Stimulated activated CD4-positive, alpha-beta T cell treated with anti-CD3 and anti-CD28 coated beads, Interleukin-4, amount 100 ng/mL, for 48 hours (primary cell): Measurements from ENCODE around the gene WDR82.

Experiments used
- DNase-seq, 2 donors: peaks; one replicate each; pipeline ENCODE4 v3.0.0-alpha.2; 2020; ENCODE audit warnings: low read depth in 2 of 2

Gene WDR82

GRCh38 chr3:52222319-52223221 lies 55.9 kb downstream of the WDR82 start:
- DNase-seq, result no peak

DNA sequence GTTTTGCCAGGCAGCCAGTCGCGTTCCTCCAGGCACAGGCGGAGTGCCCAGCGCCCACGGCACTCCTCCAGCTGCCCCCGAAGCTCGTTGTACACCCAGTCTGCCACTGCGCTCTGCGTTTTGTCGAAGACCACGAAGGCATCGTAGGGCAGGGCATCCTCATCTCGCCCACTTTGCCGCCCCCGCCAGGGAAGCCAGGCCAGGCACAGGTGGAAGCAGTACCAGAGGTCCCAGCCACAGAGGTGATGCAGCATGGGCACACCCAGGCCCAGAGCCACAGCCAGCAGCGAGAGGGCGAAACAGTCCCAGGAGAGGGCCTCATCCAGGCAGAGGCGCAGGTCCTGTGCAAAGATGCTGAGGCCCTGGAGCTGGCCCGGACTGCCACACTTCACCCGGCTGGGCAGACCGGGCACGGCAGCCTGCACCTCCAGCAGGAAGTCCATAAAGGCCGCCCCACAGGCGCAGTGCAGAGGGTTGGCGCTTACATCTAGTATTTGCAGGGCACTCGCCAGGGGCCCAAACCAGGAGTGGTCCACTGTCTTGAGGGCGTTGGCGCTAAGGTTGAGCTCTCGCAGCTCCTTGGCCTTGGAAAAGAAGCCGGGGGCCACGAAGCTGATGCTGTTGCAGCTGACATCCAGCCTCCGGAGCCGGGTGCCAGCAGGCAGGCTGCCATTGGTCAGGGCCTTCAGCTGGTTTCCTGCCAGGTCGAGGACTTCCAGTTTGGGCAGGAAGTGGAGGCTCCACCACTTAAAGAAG lies 56.7 kb downstream of the WDR82 start:
- DNase-seq, result no peak

- DNase-seq, result no peak
Observed at GRCh38 chr3:52221141-52221562, 57.3 kb downstream of the WDR82 start.

- peak; percentile 87 to 96 for DNase-seq
Observed at GRCh38 chr3:52220380-52221026, 57.9 kb downstream of the WDR82 start.

GRCh38 chr3:52218937-52219650 lies 59.4 kb downstream of the WDR82 start:
- DNase-seq, result no peak

- DNase-seq, result no peak
Observed at GRCh38 chr3:52218454-52218853, 60.0 kb downstream of the WDR82 start.

- DNase-seq, result no peak
Observed at GRCh38 chr3:52218026-52218425, 60.4 kb downstream of the WDR82 start.

- no peak for DNase-seq
Observed at GRCh38 chr3:52217409-52217805, 61.0 kb downstream of the WDR82 start.

DNA sequence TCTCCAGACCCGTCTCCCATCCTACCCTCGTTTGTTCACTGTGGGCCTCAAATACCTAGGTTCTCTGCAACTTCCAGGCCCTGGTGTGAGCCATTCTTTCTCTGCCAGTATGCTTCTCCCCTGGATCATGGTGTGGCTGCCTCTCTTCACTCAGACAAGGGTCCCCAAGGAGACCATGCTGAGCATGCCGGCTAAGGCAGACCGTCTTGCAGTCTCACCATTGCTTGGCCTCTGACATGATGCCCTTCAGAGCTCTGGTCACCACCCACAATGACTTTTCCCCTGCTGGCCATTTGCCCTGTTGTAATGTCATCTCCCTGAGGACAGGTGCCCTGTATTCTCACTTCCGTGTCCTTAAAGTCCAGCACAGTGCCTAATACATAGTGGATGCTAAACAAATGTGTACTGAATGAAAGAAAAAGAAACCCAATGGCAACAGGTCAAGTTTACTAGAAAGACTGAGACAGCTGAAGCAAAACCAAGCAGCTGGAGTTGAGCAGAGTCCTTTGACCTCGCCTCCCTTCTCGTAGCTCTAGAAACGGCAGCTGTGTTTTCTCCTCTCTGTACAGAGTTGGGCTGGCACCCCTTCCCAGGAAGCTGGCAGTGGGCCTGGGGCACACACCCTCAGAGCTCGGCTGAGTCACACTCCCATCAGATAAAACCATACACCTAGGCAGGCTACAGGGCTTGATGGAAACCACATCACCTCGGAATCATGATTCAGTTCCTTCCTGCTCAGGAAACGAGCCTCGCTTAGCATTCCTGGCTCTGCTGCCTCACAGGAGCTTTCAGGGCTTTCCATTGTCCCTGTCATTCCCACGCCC lies 61.7 kb downstream of the WDR82 start:
- DNase-seq, result no peak

- DNase-seq, result no peak
Observed at GRCh38 chr3:52215351-52215750, 63.1 kb downstream of the WDR82 start.

DNA sequence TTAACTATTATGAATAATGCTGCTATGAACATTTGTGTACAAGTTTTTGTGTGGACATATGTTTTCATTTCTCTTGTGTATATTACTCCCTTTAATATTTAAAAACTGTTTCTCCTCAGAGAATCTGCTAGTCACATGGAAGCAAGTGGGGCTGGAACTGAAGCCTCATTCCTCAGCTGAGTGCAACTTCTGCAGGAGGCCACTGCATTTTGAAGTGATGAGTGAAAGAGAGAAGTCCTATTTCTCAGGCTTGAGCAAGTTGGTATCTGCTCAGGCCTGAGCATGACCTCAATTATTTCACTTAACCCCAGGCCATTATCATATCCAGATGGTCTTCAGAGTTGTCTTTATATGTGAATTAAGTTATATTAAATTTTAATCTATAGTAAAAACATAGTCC lies 64.5 kb downstream of the WDR82 start:
- DNase-seq, result no peak

GRCh38 chr3:52213005-52213404 lies 65.4 kb downstream of the WDR82 start:
- no peak for DNase-seq

DNA sequence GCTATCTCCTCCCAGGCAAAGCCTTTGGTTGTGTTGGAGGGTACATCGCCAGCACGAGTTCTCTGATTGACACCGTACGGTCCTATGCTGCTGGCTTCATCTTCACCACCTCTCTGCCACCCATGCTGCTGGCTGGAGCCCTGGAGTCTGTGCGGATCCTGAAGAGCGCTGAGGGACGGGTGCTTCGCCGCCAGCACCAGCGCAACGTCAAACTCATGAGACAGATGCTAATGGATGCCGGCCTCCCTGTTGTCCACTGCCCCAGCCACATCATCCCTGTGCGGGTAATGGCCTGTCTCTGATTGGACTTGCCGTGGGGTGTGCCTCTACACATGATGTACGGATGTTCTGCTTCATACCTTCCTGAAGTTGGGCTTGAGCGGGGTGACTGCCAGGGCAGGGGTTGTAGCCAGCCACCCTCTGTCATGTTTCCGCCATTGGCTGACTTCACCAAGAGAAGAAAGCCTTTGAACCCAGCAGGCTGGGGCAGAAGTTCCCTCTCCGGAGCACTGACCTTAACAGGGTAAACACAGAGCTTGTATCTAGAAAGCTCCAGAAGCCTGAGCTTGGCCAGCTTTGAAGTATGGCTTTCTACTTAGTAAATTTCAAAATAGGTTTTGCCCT lies 67.1 kb downstream of the WDR82 start:
- no peak for DNase-seq

- no peak for DNase-seq
Observed at GRCh38 chr3:52210550-52211046, 67.9 kb downstream of the WDR82 start.

DNA sequence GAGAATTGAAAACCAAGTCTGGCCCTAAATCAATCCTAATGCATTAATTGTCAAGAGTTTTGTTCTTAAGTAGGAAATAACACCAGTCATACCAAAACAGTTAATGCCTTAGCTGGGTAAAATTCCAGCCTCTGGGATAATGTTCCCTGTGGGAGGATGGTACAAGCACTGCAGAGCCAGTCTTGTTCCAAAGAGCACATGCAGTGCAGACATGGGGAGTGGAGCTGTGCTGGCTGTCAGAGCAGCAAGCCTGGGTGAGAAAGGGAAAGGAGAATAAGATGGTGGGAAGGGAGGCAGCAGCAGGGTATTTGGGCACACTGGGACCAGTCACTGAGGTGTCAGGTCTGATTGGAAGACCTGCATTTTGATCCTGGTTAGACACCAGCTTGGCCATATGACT lies 68.4 kb downstream of the WDR82 start:
- no peak for DNase-seq

GRCh38 chr3:52208556-52208955 lies 69.9 kb downstream of the WDR82 start:
- no peak for DNase-seq

- DNase-seq, result no peak
Observed at GRCh38 chr3:52205727-52206372, 72.6 kb downstream of the WDR82 start.
